ENCODE results near the gene MICU2.

DNA sequence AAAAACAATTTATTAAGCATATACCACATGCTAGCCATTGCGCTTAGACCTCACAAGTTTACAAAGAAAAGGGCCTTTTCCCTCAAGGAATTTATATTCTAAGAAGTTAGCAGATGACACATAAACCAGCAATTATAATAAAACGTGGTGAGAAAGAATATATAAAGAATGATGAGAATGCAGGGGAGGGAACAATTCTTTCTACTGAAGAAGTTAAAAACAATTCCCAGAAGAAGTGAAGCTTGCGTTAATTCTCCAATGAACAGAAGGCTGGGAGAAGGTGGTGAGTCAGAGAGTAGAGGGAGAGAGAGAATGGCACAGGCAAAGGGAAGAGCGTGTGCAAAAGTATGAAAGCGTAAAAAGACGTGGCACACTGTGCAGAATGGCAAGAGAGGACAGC is 75.4 kb downstream of the MICU2 start:
- TF ChIP-seq SUZ12 (IDR thresholded peaks at IDR 0.05; ENCODE audit: extremely low read depth, insufficient read depth, insufficient read length), result no peak
- TF ChIP-seq YY1 (IDR thresholded peaks at IDR 0.05; ENCODE audit: insufficient read depth, insufficient read length), result no peak
- no peak for TF ChIP-seq ZNF274 (IDR thresholded peaks at IDR 0.05; ENCODE audit: low read depth, low read length)

Measured in NT2/D1 (cell line).